Central memory CD8-positive, alpha-beta T cell (primary cell): ENCODE measurements around the gene R3HCC1L.
A peak's percentile ranks its signal among the peaks of the same experiment; 100 is the strongest.
"Not testable (repeated sequence)": the region's sequence is repeated elsewhere in the genome, so short reads cannot be mapped to it uniquely, and the experiment has no call there.

ENCODE experiments used
- ATAC-seq: fragments of 150-1000 bp; cut with Tn5 transposase; replicated peaks from 2 replicates; pipeline ENCODE4 v1.10.0; 2022; ENCODE audit warnings: mild to moderate bottlenecking, moderate FRiP score, moderate number of reproducible peaks; ENCODE audit not compliant: poor library complexity, severe bottlenecking; ENCODE audit errors: extremely low read depth
- DNase-seq, 2 donors: peaks; one replicate each; pipeline ENCODE4 v3.0.0; 2021; ENCODE audit warnings: low spot score in 2 of 2
- H3K27ac Mint-ChIP-seq: one replicate; pipeline ENCODE4 v1.8.0; 2022; ENCODE audit warnings: low read depth, mild to moderate bottlenecking, moderate library complexity, mixed read lengths
- H3K27me3 Mint-ChIP-seq: one replicate; pipeline ENCODE4 v1.8.0; 2022; ENCODE audit warnings: mixed read lengths
- H3K36me3 Mint-ChIP-seq: one replicate; pipeline ENCODE4 v1.8.0; 2022; ENCODE audit warnings: mild to moderate bottlenecking, moderate library complexity, mixed read lengths; ENCODE audit not compliant: insufficient read depth
- H3K4me1 Mint-ChIP-seq: one replicate; pipeline ENCODE4 v1.8.0; 2022; ENCODE audit warnings: mixed read lengths
- H3K4me3 Mint-ChIP-seq: one replicate; pipeline ENCODE4 v1.8.0; 2022; ENCODE audit warnings: mild to moderate bottlenecking, moderate library complexity, mixed read lengths
- H3K9me3 Mint-ChIP-seq: one replicate; pipeline ENCODE4 v1.8.0; 2022; ENCODE audit warnings: mixed read lengths

Gene R3HCC1L

GRCh38 chr10:98104125-98104524 lies 30.3 kb upstream of the R3HCC1L start:
- Mint-ChIP-seq H3K27ac (no peak overlapping the region), H3K27me3 (peaks cover 2% of the 10 kb centered on the region), H3K36me3 (no peaks in the 10 kb centered on the region), H3K4me1 (no peaks in the 10 kb centered on the region), H3K9me3 (no peaks in the 10 kb centered on the region), H3K4me3 (no peak overlapping the region)
- DNase-seq, result no peak
- no peak for ATAC-seq

DNA sequence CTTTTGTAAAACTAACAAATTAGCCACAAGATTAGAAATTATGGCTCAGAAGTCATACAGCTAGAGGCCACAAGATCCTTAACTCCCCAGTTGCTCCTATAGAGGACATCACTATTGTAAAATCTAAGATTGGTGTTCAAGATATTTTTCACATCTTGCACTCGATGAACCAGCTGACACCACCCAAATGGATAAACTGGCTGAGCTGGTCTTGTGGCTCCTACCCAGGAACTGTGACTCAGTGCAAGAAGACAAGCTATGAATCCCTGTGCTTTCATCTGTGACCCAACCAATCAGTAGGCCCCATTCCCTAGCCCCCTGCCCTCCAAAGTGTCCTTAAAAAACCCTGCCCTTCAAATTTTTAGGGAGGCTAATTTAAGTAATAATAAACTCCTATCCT lies 27.9 kb upstream of the R3HCC1L start:
- Mint-ChIP-seq H3K9me3 (no peaks in the 10 kb centered on the region), H3K4me1 (no peaks in the 10 kb centered on the region), H3K36me3 (no peaks in the 10 kb centered on the region), H3K4me3 (no peak overlapping the region), H3K27me3 (peaks cover 26% of the 10 kb centered on the region), H3K27ac (no peak overlapping the region)
- no peak for DNase-seq
- ATAC-seq, result no peak

- Mint-ChIP-seq H3K4me3 (no peak overlapping the region), H3K27ac (no peak overlapping the region), H3K9me3 (no peaks in the 10 kb centered on the region), H3K36me3 (no peaks in the 10 kb centered on the region), H3K27me3 (peaks cover 33% of the 10 kb centered on the region), H3K4me1 (no peaks in the 10 kb centered on the region)
- DNase-seq, result no peak
- ATAC-seq, result no peak
These were observed 26.6 kb upstream of the R3HCC1L start for GRCh38 chr10:98107644-98108430.

DNA sequence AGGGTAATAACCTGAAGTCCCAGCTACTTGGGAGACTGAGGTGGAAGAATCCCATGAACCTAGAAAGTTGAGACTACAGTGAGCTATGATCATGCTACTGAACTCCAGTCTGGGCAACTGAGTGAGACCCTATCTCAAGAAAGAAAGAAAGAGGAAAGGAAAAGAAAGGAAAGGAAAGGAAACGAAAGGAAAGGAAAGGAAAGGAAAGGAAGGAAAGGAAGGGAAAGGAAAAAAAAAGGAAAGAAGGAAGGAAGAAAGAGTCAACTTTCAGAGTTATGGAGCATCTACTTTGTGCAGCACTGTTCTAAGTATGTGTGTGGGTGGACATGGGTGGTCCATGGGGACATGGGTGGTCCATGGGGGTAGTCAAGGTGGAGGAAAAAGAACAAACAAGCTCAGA lies 24.1 kb upstream of the R3HCC1L start:
- ATAC-seq, result no peak
- H3K9me3 Mint-ChIP-seq, result no peaks in the 10 kb centered on the region

DNA sequence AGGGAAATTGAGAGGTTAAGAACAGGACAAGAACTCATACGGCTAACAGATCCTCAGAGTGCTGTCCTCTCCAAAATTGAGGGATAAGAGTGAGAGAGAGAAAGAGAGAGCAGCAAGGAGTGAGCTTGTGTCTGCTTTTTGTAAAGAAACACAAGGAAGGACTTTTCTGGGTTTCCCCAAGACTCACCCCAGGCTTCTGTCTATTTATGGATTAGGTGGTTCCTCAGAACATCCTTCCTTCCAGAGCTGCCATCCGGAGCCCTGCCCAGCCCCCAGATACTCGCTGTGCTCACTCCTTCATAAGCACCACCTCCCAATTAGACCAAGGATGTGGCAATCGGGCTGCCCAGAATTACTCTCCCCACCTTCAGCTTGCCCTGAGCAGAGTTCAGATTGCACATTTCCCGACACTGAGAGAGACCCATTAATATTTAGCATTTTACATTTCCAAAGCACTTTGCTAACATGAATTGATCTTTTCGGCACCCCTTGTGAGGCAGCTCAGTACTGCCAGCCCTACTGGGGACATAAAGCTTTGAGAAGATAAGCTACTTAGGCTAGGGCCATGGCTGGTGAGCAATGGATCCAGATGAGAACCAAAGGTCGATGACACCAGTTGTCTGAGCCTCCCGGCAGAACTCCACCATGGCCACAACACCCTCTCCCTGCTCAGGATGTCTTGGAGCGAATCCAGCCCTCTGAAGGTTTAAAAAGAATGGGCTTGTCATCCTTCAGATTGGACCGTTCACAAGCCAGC lies 19.2 kb upstream of the R3HCC1L start:
- Mint-ChIP-seq H3K27ac (no peak overlapping the region), H3K4me3 (no peak overlapping the region), H3K4me1 (no peaks in the 10 kb centered on the region), H3K27me3 (peaks cover 75% of the 10 kb centered on the region), H3K36me3 (no peaks in the 10 kb centered on the region), H3K9me3 (no peaks in the 10 kb centered on the region)
- ATAC-seq (no peak), DNase-seq (no peak)

More for the DNA sequence above, 24.1 kb upstream of the R3HCC1L start:
- Mint-ChIP-seq H3K36me3 (no peaks in the 10 kb centered on the region), H3K27me3 (peaks cover 58% of the 10 kb centered on the region), H3K4me1 (no peaks in the 10 kb centered on the region), H3K4me3 (no peak overlapping the region), H3K27ac (no peak overlapping the region)
- no peak for DNase-seq

DNA sequence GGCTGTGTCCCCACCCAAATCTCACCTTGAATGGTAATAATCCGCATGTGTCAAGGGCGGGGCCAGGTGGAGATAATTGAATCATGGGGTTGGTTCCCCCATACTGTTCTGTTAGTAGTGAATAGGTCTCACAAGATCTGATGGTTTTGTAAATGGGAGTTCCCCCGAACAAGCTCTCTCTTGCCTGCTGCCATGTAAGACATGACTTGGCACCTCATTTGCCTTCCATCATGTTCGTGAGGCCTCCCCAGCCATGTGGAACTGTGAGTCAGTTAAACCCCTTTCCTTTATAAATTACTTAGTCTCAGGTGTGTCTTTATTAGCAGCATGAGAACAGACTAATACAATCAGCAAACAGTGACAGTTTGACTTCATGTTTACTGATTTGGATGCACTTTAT lies 14.6 kb upstream of the R3HCC1L start:
- DNase-seq (no peak), ATAC-seq (no peak)
- H3K27me3 Mint-ChIP-seq, result peaks cover 82% of the 10 kb centered on the region
- H3K36me3 Mint-ChIP-seq, result no peaks in the 10 kb centered on the region
- peaks cover 7% of the 10 kb centered on the region for H3K9me3 Mint-ChIP-seq
- H3K4me1 Mint-ChIP-seq, result no peaks in the 10 kb centered on the region
- H3K4me3 Mint-ChIP-seq, result no peak overlapping the region
- no peak overlapping the region for H3K27ac Mint-ChIP-seq

DNA sequence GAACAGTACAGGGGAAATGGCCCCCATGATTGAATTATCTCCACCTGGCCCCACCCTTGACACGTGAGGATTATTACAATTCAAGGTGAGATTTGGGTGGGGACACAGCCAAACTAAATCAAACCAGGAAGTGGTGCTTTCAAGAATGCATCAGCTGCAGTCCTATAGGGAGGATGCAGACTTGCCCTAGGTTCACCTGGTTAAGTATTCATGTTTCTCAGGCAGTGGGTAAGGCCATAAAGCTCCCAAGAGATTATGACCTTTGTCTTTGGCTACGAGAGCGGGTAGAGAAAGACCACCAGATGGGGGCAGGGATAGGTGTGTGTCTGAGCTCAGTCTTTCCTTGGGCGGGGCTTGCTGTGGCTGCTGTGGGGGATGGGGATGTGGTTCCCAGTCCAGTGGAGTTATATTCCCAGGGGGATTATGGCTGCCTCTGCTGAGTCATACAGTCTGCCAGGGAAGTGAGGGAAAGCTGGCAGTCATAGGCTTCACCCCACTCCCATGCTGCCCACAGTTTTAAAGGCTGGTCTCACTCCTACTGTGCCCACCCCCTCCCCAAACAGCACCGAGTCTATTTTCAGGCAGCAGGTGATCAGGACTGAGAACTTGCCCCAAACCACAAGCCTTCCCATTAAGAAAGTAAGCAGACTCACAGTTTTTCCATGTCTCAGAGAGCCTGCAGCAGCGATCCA lies 8.4 kb upstream of the R3HCC1L start:
- no peak overlapping the region for H3K27ac Mint-ChIP-seq
- ATAC-seq, result no peak

DNA sequence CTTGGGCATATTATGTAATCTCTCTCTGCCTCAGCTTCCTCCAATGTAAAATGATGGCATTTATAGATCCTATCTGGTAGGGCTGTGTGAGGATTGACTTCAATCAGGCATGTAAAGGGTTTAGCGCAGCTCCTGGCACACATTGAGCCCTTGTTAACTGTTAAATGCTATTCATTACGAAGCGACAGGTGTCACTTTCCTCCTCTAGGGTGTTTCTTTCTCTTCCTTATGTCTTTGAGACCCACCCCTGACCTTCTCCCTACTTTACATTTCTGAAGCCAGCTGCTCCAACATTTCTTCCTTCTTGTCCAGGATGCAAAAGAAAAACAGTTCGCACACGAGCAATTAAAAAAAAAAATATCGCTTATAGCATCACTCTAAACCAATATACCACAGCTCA lies 5.7 kb upstream of the R3HCC1L start:
- DNase-seq, result no peak
- Mint-ChIP-seq H3K4me1 (no peaks in the 10 kb centered on the region), H3K27me3 (peaks cover 53% of the 10 kb centered on the region), H3K4me3 (no peak overlapping the region), H3K36me3 (no peaks in the 10 kb centered on the region), H3K27ac (no peak overlapping the region), H3K9me3 (peaks cover 6% of the 10 kb centered on the region)
- no peak for ATAC-seq

More for the DNA sequence above, 8.4 kb upstream of the R3HCC1L start:
- no peak for DNase-seq
- H3K36me3 Mint-ChIP-seq, result no peaks in the 10 kb centered on the region
- H3K9me3 Mint-ChIP-seq, result peaks cover 13% of the 10 kb centered on the region
- no peaks in the 10 kb centered on the region for H3K4me1 Mint-ChIP-seq
- peaks cover 80% of the 10 kb centered on the region for H3K27me3 Mint-ChIP-seq
- H3K4me3 Mint-ChIP-seq, result no peak overlapping the region

DNA sequence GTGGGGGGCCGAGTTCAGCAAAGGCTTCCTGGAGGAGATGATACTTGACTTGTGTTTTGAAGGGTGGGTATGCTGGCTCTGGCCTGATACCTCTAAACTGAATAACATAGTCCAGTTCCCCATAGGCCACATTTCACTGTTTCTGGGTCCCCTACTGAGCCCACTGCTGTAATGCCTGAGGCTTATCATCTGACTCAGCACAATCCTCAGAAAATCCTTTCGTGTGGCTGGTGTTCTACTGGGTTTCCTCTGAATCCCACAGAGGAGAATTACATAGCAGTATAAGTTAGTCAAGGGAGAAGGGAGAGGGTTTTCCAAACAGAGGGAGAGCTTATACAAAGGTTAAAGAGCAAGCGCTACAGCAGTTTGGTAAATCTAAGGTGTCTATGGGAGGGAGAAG lies 2.8 kb upstream of the R3HCC1L start:
- no peak overlapping the region for H3K4me3 Mint-ChIP-seq
- H3K27ac Mint-ChIP-seq, result no peak overlapping the region
- H3K4me1 Mint-ChIP-seq, result peaks cover 18% of the 10 kb centered on the region
- no peak for ATAC-seq
- peaks cover 25% of the 10 kb centered on the region for H3K27me3 Mint-ChIP-seq
- peaks cover 4% of the 10 kb centered on the region for H3K36me3 Mint-ChIP-seq
- no peak for DNase-seq
- no peaks in the 10 kb centered on the region for H3K9me3 Mint-ChIP-seq

DNA sequence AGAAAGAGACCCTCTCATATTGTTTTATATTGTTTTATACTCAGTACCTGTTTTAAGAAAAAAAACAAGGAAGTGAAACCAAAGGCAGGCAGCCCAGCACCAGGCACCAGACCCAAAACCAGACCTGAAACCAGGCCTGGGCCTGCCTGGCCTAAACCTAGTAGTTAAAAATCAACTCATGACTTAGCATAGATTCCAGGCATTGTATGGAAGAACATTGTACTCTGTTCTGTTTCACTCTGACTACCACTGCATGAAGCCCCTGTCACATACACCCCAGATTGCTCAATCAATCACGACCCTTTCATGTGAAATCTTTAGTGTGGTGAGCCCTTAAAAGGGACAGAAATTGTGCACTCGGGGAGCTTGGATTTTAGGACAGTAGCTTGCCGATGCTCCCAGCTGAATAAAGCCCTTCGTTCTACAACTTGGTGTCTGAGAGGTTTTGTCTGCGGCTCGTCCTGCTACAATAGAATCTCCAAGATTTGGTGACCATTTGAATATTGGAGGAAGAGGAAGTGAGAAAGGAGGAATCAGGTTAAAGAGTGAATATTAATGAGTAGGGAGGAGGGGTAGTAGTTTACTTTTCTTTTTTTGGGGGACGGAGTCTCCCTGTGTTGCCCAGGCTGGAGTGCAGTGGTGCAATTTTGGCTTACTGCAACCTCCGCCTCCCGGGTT lies 1.2 kb upstream of the R3HCC1L start:
- peaks cover 10% of the 10 kb centered on the region for H3K27me3 Mint-ChIP-seq
- H3K36me3 Mint-ChIP-seq, DNase-seq, ATAC-seq, H3K9me3 Mint-ChIP-seq: not testable (repeated sequence)
- peak overlapping the region; percentile 23 for H3K27ac Mint-ChIP-seq
- peaks cover 25% of the 10 kb centered on the region for H3K4me1 Mint-ChIP-seq
- H3K4me3 Mint-ChIP-seq, result peak overlapping the region; percentile 76

DNA sequence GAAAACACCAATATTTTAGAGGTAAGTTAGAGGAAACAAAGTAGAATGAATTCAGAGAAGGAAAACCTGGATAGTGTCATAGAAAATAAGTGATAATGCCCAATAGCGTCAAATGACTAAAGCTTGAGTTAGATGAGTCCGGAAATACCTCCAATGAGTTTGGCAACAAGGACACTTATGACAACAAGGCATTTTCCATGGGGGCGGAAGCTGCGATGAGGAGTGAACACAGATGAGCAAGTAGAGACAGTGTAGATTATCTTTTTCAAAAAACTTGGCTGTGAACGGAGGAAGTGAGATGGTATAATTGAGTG lies 383 bp upstream of the R3HCC1L start:
- H3K36me3 Mint-ChIP-seq, result peaks cover 5% of the 10 kb centered on the region
- DNase-seq, result no peak
- peak overlapping the region; percentile 76 for H3K4me3 Mint-ChIP-seq
- H3K9me3 Mint-ChIP-seq, result no peaks in the 10 kb centered on the region
- H3K27me3 Mint-ChIP-seq, result peaks cover 3% of the 10 kb centered on the region
- H3K4me1 Mint-ChIP-seq, result peaks cover 26% of the 10 kb centered on the region
- peak overlapping the region; percentile 89 for H3K27ac Mint-ChIP-seq
- ATAC-seq, result no peak

DNA sequence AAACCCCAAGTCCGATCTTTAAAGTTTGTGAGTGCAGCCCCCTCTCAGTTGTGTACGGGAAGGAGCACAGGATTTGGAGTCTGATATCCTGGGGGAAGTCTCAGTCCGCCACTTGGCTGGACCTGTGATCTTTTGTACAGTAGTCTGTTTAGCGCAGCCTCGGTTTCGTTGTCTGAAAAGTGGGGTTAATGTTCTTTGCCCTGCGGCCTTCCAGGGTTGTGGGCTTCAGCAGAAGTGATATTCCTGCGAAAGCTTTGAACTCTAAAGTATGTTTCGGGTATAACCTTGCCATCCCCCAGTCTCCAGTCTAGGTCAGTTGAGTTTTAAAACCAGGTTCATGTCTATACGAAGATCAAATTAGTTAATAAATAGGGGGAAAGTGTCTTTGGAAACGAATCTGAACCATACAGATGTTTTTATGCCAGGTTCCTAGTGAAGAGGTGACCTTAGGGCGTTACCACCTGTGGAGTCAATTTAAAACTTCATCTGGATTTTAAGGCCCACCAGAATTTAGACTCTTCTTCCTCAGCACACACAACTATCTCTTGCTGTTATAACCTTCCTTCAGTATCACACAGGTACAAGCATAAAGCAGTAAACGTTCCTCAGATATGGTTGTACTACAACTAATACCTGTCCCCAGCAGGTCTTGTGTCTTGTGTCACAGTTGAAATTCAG lies 904 bp downstream of the R3HCC1L start:
- peak overlapping the region; percentile 76 for H3K4me3 Mint-ChIP-seq
- peaks cover 30% of the 10 kb centered on the region for H3K4me1 Mint-ChIP-seq
- ATAC-seq (no peak), DNase-seq (no peak)
- peak overlapping the region; percentile 89 for H3K27ac Mint-ChIP-seq
- no peaks in the 10 kb centered on the region for H3K9me3 Mint-ChIP-seq
- peaks cover 5% of the 10 kb centered on the region for H3K36me3 Mint-ChIP-seq
- H3K27me3 Mint-ChIP-seq, result no peaks in the 10 kb centered on the region
